DMS53 treated with DMSO at 0.1 percent for 48 hours (cell line): ENCODE data around the gene SCARB1.

ENCODE experiments used
- DNase-seq: peaks from one replicate; lab custom pipeline; 2025; ENCODE audit not compliant: unreplicated experiment; lab: John Stamatoyannopoulos, UW

Gene SCARB1

GRCh38 chr12:124844411-124845397 lies 19.0 kb downstream of the SCARB1 start:
- DNase-seq = no peak

GRCh38 chr12:124842800-124843510 lies 20.7 kb downstream of the SCARB1 start:
- no peak for DNase-seq

GRCh38 chr12:124842073-124842749 lies 21.5 kb downstream of the SCARB1 start:
- no peak for DNase-seq

GRCh38 chr12:124841558-124841945 lies 22.1 kb downstream of the SCARB1 start:
- no peak for DNase-seq

- no peak for DNase-seq
Measured at GRCh38 chr12:124837958-124838803, 25.5 kb downstream of the SCARB1 start.

- DNase-seq = no peak
Measured at GRCh38 chr12:124837249-124837897, 26.3 kb downstream of the SCARB1 start.

GRCh38 chr12:124836759-124837158 lies 26.9 kb downstream of the SCARB1 start:
- no peak for DNase-seq

- no peak for DNase-seq
Measured at GRCh38 chr12:124835656-124836410, 27.8 kb downstream of the SCARB1 start.

GRCh38 chr12:124834822-124835221 lies 28.8 kb downstream of the SCARB1 start:
- no peak for DNase-seq

GRCh38 chr12:124833693-124834122 lies 30.0 kb downstream of the SCARB1 start:
- DNase-seq = no peak

GRCh38 chr12:124832856-124833255 lies 30.8 kb downstream of the SCARB1 start:
- DNase-seq = no peak

GRCh38 chr12:124831590-124831989 lies 32.1 kb downstream of the SCARB1 start:
- no peak for DNase-seq

- no peak for DNase-seq
Measured at GRCh38 chr12:124830306-124830705, 33.4 kb downstream of the SCARB1 start.

- no peak for DNase-seq
Measured at GRCh38 chr12:124829708-124830304, 33.9 kb downstream of the SCARB1 start.

- no peak for DNase-seq
Measured at GRCh38 chr12:124829008-124829707, 34.5 kb downstream of the SCARB1 start.

- peak; percentile 4 for DNase-seq
Measured at GRCh38 chr12:124828264-124829007, 35.2 kb downstream of the SCARB1 start.

GRCh38 chr12:124827588-124828184 lies 36.0 kb downstream of the SCARB1 start:
- DNase-seq = no peak
